IMR-90 (cell line): Measurements from ENCODE around the gene OR2L2. TPM values are rescaled to one million over a fixed set of nuclear protein-coding genes. Genes with fewer than 3 reads are reported as not detected.

Source experiments
- ATAC-seq: fragments of 200-7000 bp; cut with Tn5 transposase; 2 replicates; pipeline ENCODE4 v1.9.1; 2020; ENCODE audit warnings: low read depth, mild to moderate bottlenecking, moderate library complexity
- BruUV-seq: library from RNA; stranded (reverse); fragments of 400-500 nt; replicated peaks from 2 replicates; lab custom pipeline; 2021; lab: Mats Ljungman, UMichigan
- CTCF ChIA-PET: fragments of 300-600 bp; formaldehyde crosslinking; extraction: SDS; loops from one replicate; lab custom pipeline; 2021; ENCODE audit warnings: antibody characterized with exemption; lab: Yijun Ruan, JAX
- POLR2A ChIA-PET: fragments of 300-600 bp; sonication (Branson Sonifier 250); formaldehyde crosslinking; loops from one replicate; lab custom pipeline; 2022; ENCODE audit warnings: antibody characterized with exemption; ENCODE audit not compliant: unreplicated experiment; lab: Charles Lee
- DNase-seq: peaks from one replicate; pipeline ENCODE4 v3.0.0; 2013
- H2AFZ ChIP-seq: replicated peaks from 2 replicates; pipeline ENCODE3; 2013; ENCODE audit warnings: low read length, mild to moderate bottlenecking; ENCODE audit not compliant: poor library complexity
- H2AK5ac ChIP-seq: 2 replicates; pipeline ENCODE4 v1.6.1; 2013; ENCODE audit warnings: low read depth, low read length, inconsistent platforms
- H2AK9ac ChIP-seq: replicated peaks from 2 replicates; pipeline ENCODE3; 2013; ENCODE audit warnings: mild to moderate bottlenecking, low read depth, low read length, moderate library complexity; ENCODE audit not compliant: poor library complexity
- H2BK120ac ChIP-seq: 2 replicates; pipeline ENCODE4 v1.6.1; 2013; ENCODE audit warnings: low read depth, low read length, inconsistent platforms
- H2BK15ac ChIP-seq: 3 replicates; pipeline ENCODE4 v1.6.1; 2013; ENCODE audit warnings: low read depth, low read length, inconsistent platforms
- H2BK20ac ChIP-seq: 2 replicates; pipeline ENCODE4 v1.6.1; 2013; ENCODE audit warnings: low read depth, mild to moderate bottlenecking, inconsistent platforms, low read length, moderate library complexity
- H2BK5ac ChIP-seq: 2 replicates; pipeline ENCODE4 v1.6.1; 2013; ENCODE audit warnings: mild to moderate bottlenecking, low read depth, low read length, inconsistent platforms; ENCODE audit not compliant: poor library complexity, severe bottlenecking
- H3K14ac ChIP-seq: replicated peaks from 2 replicates; pipeline ENCODE4 v1.6.1; 2013; ENCODE audit warnings: low read depth, low read length, inconsistent platforms
- H3K18ac ChIP-seq: 2 replicates; pipeline ENCODE4 v1.6.1; 2013; ENCODE audit warnings: low read depth, low read length, control low read depth
- H3K23ac ChIP-seq: 2 replicates; pipeline ENCODE4 v1.6.1; 2013; ENCODE audit warnings: low read depth, low read length, inconsistent platforms
- H3K27ac ChIP-seq: 2 replicates; pipeline ENCODE4 v1.5.1; 2013; ENCODE audit warnings: mild to moderate bottlenecking, control low read depth, low read length; ENCODE audit not compliant: insufficient read depth
- H3K27me3 ChIP-seq: 2 replicates; pipeline ENCODE4 v1.6.1; 2013; ENCODE audit warnings: low read length; ENCODE audit not compliant: control insufficient read depth, insufficient read depth
- H3K36me3 ChIP-seq: 2 replicates; pipeline ENCODE4 v1.6.1; 2013; ENCODE audit warnings: low read length, mixed read lengths; ENCODE audit not compliant: control insufficient read depth, insufficient read depth
- H3K4ac ChIP-seq: 2 replicates; pipeline ENCODE4 v1.6.1; 2013; ENCODE audit warnings: low read depth, low read length, inconsistent platforms
- H3K4me1 ChIP-seq: 2 replicates; pipeline ENCODE4 v1.6.1; 2013; ENCODE audit warnings: low read length, mixed read lengths; ENCODE audit not compliant: control insufficient read depth, insufficient read depth
- H3K4me2 ChIP-seq: 2 replicates; pipeline ENCODE4 v1.6.1; 2013; ENCODE audit warnings: low read depth, mild to moderate bottlenecking, control low read depth, low read length, moderate library complexity
- H3K4me3 ChIP-seq: 2 replicates; pipeline ENCODE4 v1.5.1; 2013; ENCODE audit warnings: low read depth, mild to moderate bottlenecking, control low read depth, low read length, moderate library complexity; ENCODE audit not compliant: insufficient read depth
- H3K56ac ChIP-seq: 2 replicates; pipeline ENCODE4 v1.6.1; 2013; ENCODE audit warnings: low read length, inconsistent platforms; ENCODE audit not compliant: insufficient read depth; ENCODE audit errors: extremely low read depth
- H3K79me1 ChIP-seq, 2 experiments: 2 replicates each; pipeline ENCODE4 v1.6.1; 2013; ENCODE audit warnings: low read length in 2 of 2, inconsistent platforms in 1 of 2, low read depth in 1 of 2
- H3K9ac ChIP-seq: 2 replicates; pipeline ENCODE4 v1.6.1; 2013; ENCODE audit warnings: low read depth, low read length, control low read depth
- H3K9me1 ChIP-seq: 2 replicates; pipeline ENCODE4 v1.6.1; 2013; ENCODE audit warnings: low read length, inconsistent platforms; ENCODE audit not compliant: insufficient read depth
- H3K9me3 ChIP-seq: 2 replicates; pipeline ENCODE4 v1.6.1; 2013; ENCODE audit warnings: low read length; ENCODE audit not compliant: control insufficient read depth, insufficient read depth
- H4K20me1 ChIP-seq: 2 replicates; pipeline ENCODE4 v1.6.1; 2013; ENCODE audit warnings: low read length, inconsistent platforms; ENCODE audit not compliant: insufficient read depth
- H4K5ac ChIP-seq: 2 replicates; pipeline ENCODE4 v1.6.1; 2013; ENCODE audit warnings: mild to moderate bottlenecking, low read depth, low read length, control low read depth
- H4K8ac ChIP-seq, 2 experiments: 2 replicates each; pipeline ENCODE4 v1.6.1; 2013; ENCODE audit warnings: low read depth in 2 of 2, low read length in 2 of 2, control low read depth in 1 of 2, inconsistent platforms in 1 of 2
- H4K91ac ChIP-seq: 2 replicates; pipeline ENCODE4 v1.6.1; 2013; ENCODE audit warnings: low read depth, low read length, inconsistent platforms; ENCODE audit not compliant: insufficient read depth
- BHLHE40 ChIP-seq: fragments of 150-350 bp; IDR thresholded peaks from 2 replicates; pipeline ENCODE4 v1.6.1; 2016; ENCODE audit warnings: mild to moderate bottlenecking, low read depth, low read length
- MAFK ChIP-seq: IDR thresholded peaks from 2 replicates; pipeline ENCODE4 v1.6.1; 2012; ENCODE audit warnings: low read depth, low read length, improper control_type of control experiment
- USF2 ChIP-seq: fragments of 150-350 bp; IDR thresholded peaks from 2 replicates; pipeline ENCODE4 v1.6.1; 2017; ENCODE audit warnings: mild to moderate bottlenecking, antibody characterized with exemption, low read length, low read depth
- WGBS, 2 experiments: methylation state at CpG; one replicate each; pipeline versions ENCODE4 v1.1.5 to v1.1.7; 2013; ENCODE audit warnings: missing lambda C conversion rate in 2 of 2; ENCODE audit not compliant: insufficient read length in 1 of 2; ENCODE audit errors: extremely low coverage in 2 of 2; 5-methylcytosine and 5-hydroxymethylcytosine counted together
- dilution Hi-C: fragments of 300-500 bp; cut with HindIII; formaldehyde crosslinking; loops from one replicate; pipeline ENCODE4 v1.14.3; 2018; ENCODE audit warnings: low sequenced_read_pairs; ENCODE audit not compliant: unreplicated experiment
- in situ Hi-C: fragments of 300-500 bp; cut with MboI; formaldehyde crosslinking; loops from 3 replicates; pipeline ENCODE4 v1.14.3; 2019; ENCODE audit warnings: low sequenced_read_pairs, inconsistent platforms, mixed read lengths
- intact Hi-C: fragments of 100-400 bp; cut with micrococcal nuclease; formaldehyde crosslinking; loops from 2 replicates; pipeline ENCODE4 v1.10.0; 2022
- polyA plus RNA-seq, 3 experiments: library from polyadenylated mRNA; depleted of rRNA; stranded (reverse); fragments of >200 nt; gene quantifications; 2 replicates each; pipeline ENCODE4 v1.2.3, GENCODE V29; 2012; ENCODE audit warnings: low replicate concordance in 1 of 3
- total RNA-seq: library from RNA; depleted of rRNA; stranded (reverse); fragments of >200 nt; gene quantifications from 2 replicates; pipeline ENCODE4 v1.2.3, GENCODE V29; 2012

The OR2L2 gene
- total and polyA plus RNA-seq, 2 of the 4 experiments (the other 2 are of a cell fraction): not detected

- dilution Hi-C loops: no loop called here
- Histone ChIP-seq H4K8ac (no peak overlapping the region), H3K9ac (no peak overlapping the region), H3K9me3 (peaks cover 11% of the 10 kb centered on the region), H2AFZ (no peak overlapping the region), H3K9me1 (no peaks in the 10 kb centered on the region), H3K23ac (no peak overlapping the region), H3K56ac (no peak overlapping the region), H2BK15ac (no peak overlapping the region), H3K18ac (no peak overlapping the region), H3K79me1 (no peaks in the 10 kb centered on the region), H4K20me1 (no peaks in the 10 kb centered on the region), H3K4me3 (no peak overlapping the region), H3K4ac (no peak overlapping the region), H2AK9ac (no peak overlapping the region), H3K4me1 (no peaks in the 10 kb centered on the region), H2BK120ac (no peak overlapping the region), H2AK5ac (no peak overlapping the region), H3K36me3 (no peaks in the 10 kb centered on the region), H3K14ac (no peak overlapping the region), H4K91ac (no peak overlapping the region), H3K27ac (no peak overlapping the region), H3K27me3 (no peaks in the 10 kb centered on the region), H2BK20ac (no peak overlapping the region), H2BK5ac (no peak overlapping the region), H4K5ac (no peak overlapping the region), H3K4me2 (no peak overlapping the region)
- CTCF ChIA-PET: interaction anchor here (1.5 kb wide), 1 partner anchor 10 kb away, joined by 4 read pairs; no protein-coding TSS in a partner anchor
- intact Hi-C loops: no loop called here
- in situ Hi-C loops: no loop called here
- DNase-seq (no peak), ATAC-seq (no peak)
- peak; percentile 100 for TF ChIP-seq MAFK
- TF ChIP-seq USF2: no peak
- no peak for TF ChIP-seq BHLHE40
- no CpG with 5 or more reads among the region's 1 CpG for WGBS, 2 experiments
- POLR2A ChIA-PET: no interaction called here
- BruUV-seq: no TSS peak
These were observed 22.1 kb upstream of the OR2L2 start for GRCh38 chr1:248007778-248008177.
